Left ventricle myocardium superior (tissue), 1 donor: Measurements from ENCODE around the gene PLD1. TPM values are rescaled to one million over a fixed set of nuclear protein-coding genes. Genes with fewer than 3 reads are reported as not detected.

Source experiments
- ATAC-seq: fragments of 200-7000 bp; cut with Tn5 transposase; one replicate; pipeline ENCODE4 v1.9.1; 2020; ENCODE audit warnings: mild to moderate bottlenecking, moderate library complexity
- DNase-seq: peaks from one replicate; pipeline ENCODE4 v3.0.0-alpha.2; 2020
- intact Hi-C: fragments of 100-400 bp; cut with micrococcal nuclease; formaldehyde crosslinking; loops from one replicate; pipeline ENCODE4 v1.11.0; 2022
- total RNA-seq: library from RNA; stranded (reverse); fragmentation: NEBNext Ultra II Directional; extraction: Animal tissue kit (Norgen Biotek cat#: 25700); gene quantifications from one replicate; pipeline ENCODE4 v1.2.1, GENCODE V29; 2021
- donor health status: DM: no; HTN: yes; CAD: no; lungs with severe emphysema.

PLD1 gene
- total RNA-seq, 1 donor from 2014 or later: 75.1 TPM

GRCh38 chr3:171733561-171733960 is 76.7 kb downstream of the PLD1 start:
- no peak for ATAC-seq
- no peak for DNase-seq
- intact Hi-C loops: no loop called here

DNA sequence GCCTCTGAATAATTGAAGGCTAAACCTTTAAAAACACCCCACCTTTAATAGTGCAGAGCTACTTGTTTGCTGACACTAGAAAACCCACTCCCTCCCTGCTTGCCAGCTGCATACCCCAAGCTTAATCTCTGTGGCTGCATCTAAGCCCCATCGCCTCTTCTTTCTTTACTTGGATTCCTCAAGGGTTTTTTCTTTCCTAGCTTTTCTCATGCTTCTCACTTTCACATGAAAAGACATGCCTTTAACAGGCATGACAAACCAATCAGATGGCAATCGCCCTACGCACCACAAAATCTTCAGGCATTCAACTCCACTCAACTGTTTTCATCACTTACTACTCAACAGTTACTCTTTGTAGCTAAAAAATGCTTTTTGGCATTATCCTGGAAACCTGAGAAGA is 77.5 kb downstream of the PLD1 start:
- DNase-seq (no peak), ATAC-seq (no peak)
- intact Hi-C loops: no loop called here

GRCh38 chr3:171731691-171732090 is 78.6 kb downstream of the PLD1 start:
- DNase-seq: no peak
- no peak for ATAC-seq
- intact Hi-C loops: no loop called here

GRCh38 chr3:171729452-171730334 is 80.6 kb downstream of the PLD1 start:
- no peak for ATAC-seq
- intact Hi-C loops: loop anchor here (10.0 kb wide), 1 partner anchor 65 kb away; no protein-coding TSS in a partner anchor
- DNase-seq: no peak

- intact Hi-C loops: loop anchor here (10.0 kb wide), 1 partner anchor 62 kb away; no protein-coding TSS in a partner anchor
- ATAC-seq: no peak
- no peak for DNase-seq
Observed at GRCh38 chr3:171727288-171727687, 83.0 kb downstream of the PLD1 start.

- ATAC-seq (no peak), DNase-seq (no peak)
- intact Hi-C loops: no loop called here
Observed at GRCh38 chr3:171718493-171719185, 91.6 kb downstream of the PLD1 start.

- intact Hi-C loops: no loop called here
- no peak for ATAC-seq
Observed at GRCh38 chr3:171715155-171715554, 95.1 kb downstream of the PLD1 start.

DNA sequence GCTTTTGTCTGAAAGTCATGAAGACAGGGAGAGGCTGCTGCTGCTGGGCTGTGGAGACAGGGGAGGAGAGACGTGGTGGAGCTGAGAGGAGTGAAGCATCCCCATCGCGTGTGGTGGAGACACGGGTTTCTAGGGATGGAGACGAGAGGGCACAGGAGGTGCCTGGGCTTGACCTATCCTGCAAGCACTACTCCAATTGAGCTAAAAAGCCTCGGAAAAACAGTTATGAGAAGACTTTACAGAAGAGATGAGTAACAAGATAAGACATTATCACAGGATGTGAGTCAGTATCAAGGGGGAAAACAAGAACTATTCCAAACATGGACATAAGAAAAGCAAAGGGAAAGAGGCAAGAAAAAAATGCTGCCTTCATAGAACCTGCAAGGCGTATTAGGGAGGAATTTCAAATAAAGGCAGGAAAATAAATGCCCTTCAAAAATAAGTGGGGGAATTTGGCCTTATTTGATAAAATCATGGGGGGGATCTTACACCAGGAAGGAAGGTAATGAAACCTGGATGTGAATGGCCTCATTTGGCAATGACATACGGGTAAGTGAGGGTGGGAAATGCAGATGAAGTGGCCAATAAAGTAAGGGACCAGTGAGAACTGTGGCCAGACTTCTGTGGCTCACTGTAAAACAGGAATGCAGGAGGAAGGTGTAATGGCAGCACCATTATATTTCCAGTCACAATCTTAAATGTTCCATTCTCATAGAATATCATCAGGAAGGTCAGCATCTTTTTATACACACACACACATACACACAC is 97.9 kb downstream of the PLD1 start:
- no peak for ATAC-seq
- intact Hi-C loops: no loop called here
- no peak for DNase-seq

More at GRCh38 chr3:171715155-171715554, 95.1 kb downstream of the PLD1 start:
- DNase-seq: no peak

GRCh38 chr3:171711461-171712170 is 98.7 kb downstream of the PLD1 start:
- ATAC-seq (no peak), DNase-seq (no peak)
- intact Hi-C loops: no loop called here

- intact Hi-C loops: no loop called here
- no peak for DNase-seq
- no peak for ATAC-seq
Observed at GRCh38 chr3:171710359-171710758, 99.9 kb downstream of the PLD1 start.

- DNase-seq (no peak), ATAC-seq (no peak)
- intact Hi-C loops: no loop called here
Observed at GRCh38 chr3:171704814-171705213, 105.5 kb downstream of the PLD1 start.

DNA sequence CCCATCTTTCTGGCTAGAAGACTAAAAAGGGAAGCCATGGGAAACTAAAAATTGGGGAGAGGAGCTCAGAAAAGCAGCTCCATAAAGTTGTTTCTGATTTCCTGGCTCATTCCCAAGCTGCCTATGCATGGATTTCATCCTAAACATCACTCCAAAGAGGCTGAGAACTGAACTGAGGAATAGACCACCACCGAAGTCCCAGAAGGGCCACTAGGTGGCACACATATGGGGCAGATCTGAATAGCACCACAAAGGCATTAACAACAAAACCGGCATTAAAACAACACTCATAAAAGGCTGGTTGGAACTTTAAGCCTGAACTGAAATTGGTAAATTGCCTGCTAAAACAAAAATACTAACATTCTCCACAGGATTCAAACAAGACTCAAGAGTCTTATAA is 106.3 kb downstream of the PLD1 start:
- ATAC-seq (no peak), DNase-seq (no peak)
- intact Hi-C loops: no loop called here

DNA sequence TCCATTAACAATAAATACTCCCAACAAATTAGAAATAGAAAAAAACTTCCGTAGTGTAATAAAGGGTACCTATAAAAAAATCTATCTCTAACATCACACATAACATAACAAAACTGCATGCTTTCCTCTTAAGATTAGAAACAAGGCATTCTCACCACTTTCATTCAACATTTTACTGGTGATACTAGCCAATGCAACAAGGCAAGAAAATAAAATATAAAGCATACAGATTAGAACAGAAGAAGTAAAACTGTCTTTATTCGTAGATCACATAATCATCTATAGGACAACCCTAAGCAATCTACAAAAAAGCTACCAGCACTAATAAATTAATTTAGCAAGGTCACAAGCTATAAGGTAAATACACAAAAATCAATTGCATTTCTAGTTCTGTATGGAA is 107.1 kb downstream of the PLD1 start:
- ATAC-seq (no peak), DNase-seq (no peak)
- intact Hi-C loops: no loop called here

DNA sequence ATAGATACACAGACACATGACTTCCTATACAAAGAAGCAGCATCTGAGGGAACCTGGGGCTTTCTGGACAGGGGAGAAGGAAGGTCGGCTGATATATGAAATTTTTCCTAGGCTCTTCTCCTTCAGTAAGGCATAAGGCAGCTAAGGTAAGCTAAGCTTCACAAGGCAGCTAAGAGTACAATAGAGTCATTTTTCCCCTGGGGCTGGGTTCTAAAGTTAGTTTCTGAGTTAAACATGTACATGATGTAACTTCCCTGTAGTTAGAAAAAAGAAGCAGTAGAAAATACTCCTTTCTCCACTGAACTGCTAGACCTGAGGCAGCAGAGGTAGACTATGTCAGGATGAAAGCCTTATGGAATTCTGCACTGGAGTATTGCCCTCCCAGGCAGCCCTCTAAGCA is 109.6 kb downstream of the PLD1 start:
- ATAC-seq (no peak), DNase-seq (no peak)
- intact Hi-C loops: no loop called here

GRCh38 chr3:171700157-171700556 is 110.1 kb downstream of the PLD1 start:
- no peak for ATAC-seq
- intact Hi-C loops: no loop called here
- DNase-seq: no peak

DNA sequence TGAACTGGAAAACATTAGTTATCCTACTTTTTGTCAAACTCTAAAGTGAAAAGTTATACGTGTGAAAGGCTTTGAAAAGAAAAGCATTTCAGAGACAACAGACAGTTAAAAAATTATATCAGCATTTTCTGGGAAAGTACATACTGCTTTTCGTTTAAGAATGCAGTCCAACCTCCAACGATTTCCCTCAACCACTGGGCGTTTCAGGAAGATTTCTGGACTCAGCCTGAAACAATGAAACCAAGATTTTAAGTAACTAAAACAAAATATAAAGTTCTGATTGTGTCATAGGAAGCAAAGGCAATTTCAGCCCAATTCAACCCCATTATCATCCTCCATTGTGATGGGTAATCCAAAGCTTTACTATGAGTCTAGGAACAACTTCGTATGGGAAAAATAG is 110.7 kb downstream of the PLD1 start:
- DNase-seq (no peak), ATAC-seq (no peak)
- intact Hi-C loops: no loop called here

DNA sequence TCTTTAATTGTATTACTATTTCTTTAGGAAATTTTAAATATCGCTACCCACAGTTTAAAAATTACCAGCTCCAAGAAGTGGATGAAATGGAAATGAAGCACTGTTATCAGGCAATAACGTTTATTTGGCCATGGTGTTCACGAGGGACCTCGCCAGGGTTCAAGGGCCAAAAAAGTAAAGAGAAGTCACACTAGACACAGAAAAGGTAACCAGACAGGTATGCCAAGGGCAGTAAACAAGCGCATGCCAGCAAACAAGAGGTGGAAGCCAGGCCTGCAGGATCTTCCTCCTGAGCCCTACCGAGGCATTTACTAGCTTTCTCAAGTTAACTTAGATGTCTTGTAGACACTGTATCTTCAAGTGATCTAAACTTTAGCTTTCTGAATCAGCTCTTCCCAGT is 113.5 kb downstream of the PLD1 start:
- DNase-seq (no peak), ATAC-seq (no peak)
- intact Hi-C loops: no loop called here

DNA sequence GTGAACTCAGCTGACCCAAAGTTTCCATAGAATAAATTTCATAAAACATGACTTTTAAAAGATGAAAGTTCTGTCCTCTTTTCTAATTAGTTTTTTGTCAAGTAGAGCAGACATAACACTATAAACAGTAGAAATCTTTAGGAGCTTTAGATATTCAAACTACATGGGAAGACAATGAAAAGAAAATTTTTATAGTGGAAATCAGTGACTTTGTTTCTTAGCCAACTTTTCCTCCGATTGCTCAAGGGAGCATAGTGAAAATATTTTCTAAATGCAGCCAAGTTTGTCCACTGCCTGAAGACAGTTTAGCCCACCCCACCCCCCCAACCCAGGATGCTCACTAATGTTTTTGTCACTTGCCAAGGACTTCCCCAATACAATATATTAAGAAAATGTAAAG is 114.9 kb downstream of the PLD1 start:
- ATAC-seq (no peak), DNase-seq (no peak)
- intact Hi-C loops: no loop called here

GRCh38 chr3:171694888-171695287 is 115.4 kb downstream of the PLD1 start:
- ATAC-seq: no peak
- no peak for DNase-seq
- intact Hi-C loops: no loop called here
